Fibroblast of lung (primary cell): ENCODE results near the gene LGR6. TPM values are rescaled to one million over a fixed set of nuclear protein-coding genes. Genes with fewer than 3 reads are reported as not detected.

ENCODE experiments used
- DNase-seq, 2 donors: peaks; one replicate each; pipeline versions ENCODE4 v3.0.0 to v3.0.0-alpha.2; 2010; ENCODE audit warnings: low read depth in 2 of 2
- H2AFZ ChIP-seq: 2 replicates; pipeline ENCODE4 v1.5.1; 2012; ENCODE audit warnings: low read length, control low read depth, inconsistent platforms
- H3K27ac ChIP-seq: 2 replicates; pipeline ENCODE4 v1.5.1; 2011; ENCODE audit warnings: low read length, control low read depth; ENCODE audit not compliant: insufficient read depth
- H3K27me3 ChIP-seq: 2 replicates; pipeline ENCODE4 v1.5.1; 2011; ENCODE audit warnings: mild to moderate bottlenecking, low read length; ENCODE audit not compliant: control insufficient read depth, insufficient read depth
- H3K36me3 ChIP-seq: 2 replicates; pipeline ENCODE4 v1.5.1; 2011; ENCODE audit warnings: low read length; ENCODE audit not compliant: control insufficient read depth, insufficient read depth
- H3K4me1 ChIP-seq: 2 replicates; pipeline ENCODE4 v1.5.1; 2011; ENCODE audit warnings: low read length; ENCODE audit not compliant: control insufficient read depth, insufficient read depth; ENCODE audit errors: extremely low read depth
- H3K4me2 ChIP-seq: 2 replicates; pipeline ENCODE4 v1.5.1; 2011; ENCODE audit warnings: low read length, control low read depth; ENCODE audit not compliant: insufficient read depth; ENCODE audit errors: extremely low read depth
- H3K4me3 ChIP-seq, 4 experiments: fragments of 200-600 bp in 1 of 4; sonication (generic) in 1 of 4; replicated peaks in 1 of 4; 2 replicates each; pipeline ENCODE4 v1.5.1; 2011 to 2016; ENCODE audit warnings: low read length in 4 of 4, low read depth in 3 of 4, mild to moderate bottlenecking in 3 of 4, control low read depth in 2 of 4, inconsistent platforms in 1 of 4, mixed read lengths in 1 of 4; ENCODE audit not compliant: insufficient read depth in 1 of 4; ENCODE audit errors: control extremely low read depth in 1 of 4
- H3K79me2 ChIP-seq: 2 replicates; pipeline ENCODE4 v1.5.1; 2012; ENCODE audit warnings: mild to moderate bottlenecking, low read length, inconsistent platforms; ENCODE audit not compliant: control insufficient read depth, insufficient read depth
- H3K9ac ChIP-seq: 2 replicates; pipeline ENCODE4 v1.5.1; 2011; ENCODE audit warnings: mild to moderate bottlenecking, low read length, control low read depth; ENCODE audit not compliant: insufficient read depth
- H3K9me3 ChIP-seq: 2 replicates; pipeline ENCODE4 v1.5.1; 2012; ENCODE audit warnings: low read depth, low read length; ENCODE audit not compliant: control insufficient read depth, insufficient read depth
- H4K20me1 ChIP-seq: 2 replicates; pipeline ENCODE4 v1.5.1; 2011; ENCODE audit warnings: low read length; ENCODE audit not compliant: control insufficient read depth, insufficient read depth; ENCODE audit errors: extremely low read depth
- EZH2 ChIP-seq: IDR thresholded peaks from 2 replicates; pipeline ENCODE4 v1.5.1; 2012; ENCODE audit warnings: low read length, control low read depth, mild to moderate bottlenecking; ENCODE audit errors: missing control alignments
- polyA plus RNA-seq, 2 donors: library from polyadenylated mRNA; depleted of rRNA in 1 of 2; stranded (reverse) in 1 of 2; unstranded in 1 of 2; fragments of >200 nt; gene quantifications; 2 replicates each; pipeline ENCODE4 v1.2.1, GENCODE V29; 2011 to 2012; ENCODE audit warnings: missing spikeins in 1 of 2
- total RNA-seq: library from RNA; depleted of rRNA; stranded (reverse); fragments of >200 nt; gene quantifications from 2 replicates; pipeline ENCODE4 v1.2.1, GENCODE V29; 2014
- TF ChIP-seq, protein P1 (sequence below), 2 donors: IDR thresholded peaks in 1 of 2; conservative IDR thresholded peaks in 1 of 2; 1 replicate in 1 of 2; 2 replicates in 1 of 2; pipeline ENCODE4 v1.5.1; 2011 to 2012; ENCODE audit warnings: low read length in 2 of 2, control low read depth in 1 of 2, inconsistent platforms in 1 of 2, low read depth in 1 of 2, mild to moderate bottlenecking in 1 of 2

LGR6 gene
- total and polyA plus RNA-seq, 2 donors (not counting 1 experiment from before 2014, with no cell fraction given), result 0.02 TPM; not detected in 1

DNA sequence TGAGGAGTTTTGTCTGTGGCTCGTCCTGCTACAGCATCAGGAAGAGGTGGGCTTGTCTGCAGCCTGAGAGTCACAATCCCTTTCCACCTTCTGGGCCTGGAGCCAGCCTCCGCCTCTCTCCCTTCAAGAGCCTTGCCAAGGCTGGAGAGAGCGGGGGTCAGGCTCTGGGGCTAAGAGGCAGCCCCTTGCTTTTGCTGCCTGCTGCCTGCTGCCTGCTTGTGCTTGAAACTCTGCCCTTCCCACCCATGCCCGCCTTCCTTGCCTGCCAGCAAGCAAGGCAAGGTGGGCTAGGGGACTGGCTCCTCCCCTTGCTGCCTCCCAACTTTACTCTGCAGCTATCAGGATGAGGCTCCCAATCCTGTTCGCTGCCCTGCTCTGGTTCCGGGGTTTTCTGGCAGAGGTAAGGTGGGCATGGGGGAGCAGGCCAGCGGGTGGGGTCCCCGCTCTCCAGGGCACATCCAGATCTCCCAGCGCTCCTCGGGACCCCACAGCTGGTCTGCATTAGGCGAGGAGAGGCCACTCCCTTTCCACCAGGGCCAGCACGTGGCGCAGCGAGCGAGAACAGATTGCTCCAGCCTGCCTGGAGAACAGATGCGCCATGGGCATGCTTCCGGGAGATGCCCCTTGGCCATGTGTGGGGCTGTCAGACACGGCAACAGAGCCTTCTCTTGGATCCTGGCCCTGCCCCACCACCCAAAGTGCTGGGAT lies 25.7 kb upstream of the LGR6 start:
- H2AFZ ChIP-seq, result no peak overlapping the region

DNA sequence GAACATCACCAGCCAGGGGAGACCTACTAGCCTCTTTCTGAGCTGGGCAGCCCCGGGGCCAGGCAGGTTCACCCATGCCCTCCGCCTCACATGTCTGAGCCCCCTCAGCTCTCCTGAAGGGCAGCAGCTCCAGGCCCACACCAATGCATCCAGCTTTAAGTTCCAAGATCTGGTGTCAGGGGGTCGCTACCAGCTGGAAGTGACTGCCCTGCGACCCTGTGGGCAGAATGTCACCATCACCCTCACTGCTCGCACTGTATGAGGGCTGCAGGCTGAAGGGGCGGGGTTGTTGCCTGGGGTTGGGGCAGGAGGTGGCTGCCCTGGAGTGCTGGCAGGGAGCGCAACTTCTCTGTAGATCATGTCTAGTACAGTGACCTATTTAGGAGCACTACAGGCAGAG lies 24.7 kb upstream of the LGR6 start:
- Histone ChIP-seq H3K4me3 (no peak overlapping the region), H3K27me3 (peaks cover 4% of the 10 kb centered on the region), H3K9ac (no peak overlapping the region), H3K36me3 (no peaks in the 10 kb centered on the region), H4K20me1 (no peaks in the 10 kb centered on the region), H3K27ac (no peak overlapping the region), H3K4me2 (no peak overlapping the region), H3K4me1 (no peaks in the 10 kb centered on the region), H3K79me2 (no peaks in the 10 kb centered on the region), H2AFZ (no peak overlapping the region), H3K9me3 (no peaks in the 10 kb centered on the region)
- TF ChIP-seq, protein P1, sequence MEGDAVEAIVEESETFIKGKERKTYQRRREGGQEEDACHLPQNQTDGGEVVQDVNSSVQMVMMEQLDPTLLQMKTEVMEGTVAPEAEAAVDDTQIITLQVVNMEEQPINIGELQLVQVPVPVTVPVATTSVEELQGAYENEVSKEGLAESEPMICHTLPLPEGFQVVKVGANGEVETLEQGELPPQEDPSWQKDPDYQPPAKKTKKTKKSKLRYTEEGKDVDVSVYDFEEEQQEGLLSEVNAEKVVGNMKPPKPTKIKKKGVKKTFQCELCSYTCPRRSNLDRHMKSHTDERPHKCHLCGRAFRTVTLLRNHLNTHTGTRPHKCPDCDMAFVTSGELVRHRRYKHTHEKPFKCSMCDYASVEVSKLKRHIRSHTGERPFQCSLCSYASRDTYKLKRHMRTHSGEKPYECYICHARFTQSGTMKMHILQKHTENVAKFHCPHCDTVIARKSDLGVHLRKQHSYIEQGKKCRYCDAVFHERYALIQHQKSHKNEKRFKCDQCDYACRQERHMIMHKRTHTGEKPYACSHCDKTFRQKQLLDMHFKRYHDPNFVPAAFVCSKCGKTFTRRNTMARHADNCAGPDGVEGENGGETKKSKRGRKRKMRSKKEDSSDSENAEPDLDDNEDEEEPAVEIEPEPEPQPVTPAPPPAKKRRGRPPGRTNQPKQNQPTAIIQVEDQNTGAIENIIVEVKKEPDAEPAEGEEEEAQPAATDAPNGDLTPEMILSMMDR (conservative IDR thresholded peaks at IDR 0.05 in 1 of 2, IDR thresholded peaks at IDR 0.05 in 1 of 2; ENCODE audit: low read depth in 1 of 2, low read length in 2 of 2), result no peak
- TF ChIP-seq EZH2, result no peak
- DNase-seq, result no peak

More for the DNA sequence above, 25.7 kb upstream of the LGR6 start:
- peak in 1 of 2 donors; percentile 12 for DNase-seq
- Histone ChIP-seq H3K4me3 (no peak overlapping the region), H4K20me1 (no peaks in the 10 kb centered on the region), H3K9me3 (no peaks in the 10 kb centered on the region), H3K79me2 (no peaks in the 10 kb centered on the region), H3K4me1 (no peaks in the 10 kb centered on the region), H3K9ac (no peak overlapping the region), H3K27me3 (peaks cover 10% of the 10 kb centered on the region), H3K27ac (no peak overlapping the region), H3K36me3 (no peaks in the 10 kb centered on the region), H3K4me2 (no peak overlapping the region)
- TF ChIP-seq, protein P1 (conservative IDR thresholded peaks at IDR 0.05 in 1 of 2, IDR thresholded peaks at IDR 0.05 in 1 of 2; ENCODE audit: low read depth in 1 of 2, low read length in 2 of 2), result no peak
- no peak for TF ChIP-seq EZH2

DNA sequence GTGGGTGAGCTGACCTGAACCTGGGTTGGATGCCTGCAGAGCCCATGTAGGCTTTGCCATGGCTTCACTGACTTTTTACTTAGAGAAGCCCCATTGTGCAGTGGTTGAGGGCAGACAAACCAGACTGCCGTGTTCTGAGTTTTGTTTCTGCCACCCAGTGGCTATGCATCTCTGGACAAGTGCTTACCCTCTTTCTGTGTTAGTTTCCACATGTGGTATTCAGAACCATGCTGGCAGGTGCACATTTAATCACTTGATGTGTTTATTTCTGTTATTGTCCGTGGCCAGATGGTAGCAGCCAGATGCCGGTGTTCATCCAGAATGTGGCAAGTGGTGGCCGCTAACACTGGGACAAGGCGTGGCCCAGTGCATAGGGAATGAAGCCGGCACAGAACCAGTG lies 22.9 kb upstream of the LGR6 start:
- Histone ChIP-seq H3K36me3 (no peaks in the 10 kb centered on the region), H3K9me3 (no peaks in the 10 kb centered on the region), H3K9ac (no peak overlapping the region), H4K20me1 (no peaks in the 10 kb centered on the region), H3K27ac (no peak overlapping the region), H3K4me2 (no peak overlapping the region), H3K4me3 (no peak overlapping the region), H3K4me1 (no peaks in the 10 kb centered on the region), H3K27me3 (no peaks in the 10 kb centered on the region), H3K79me2 (no peaks in the 10 kb centered on the region), H2AFZ (no peak overlapping the region)
- DNase-seq, result no peak
- TF ChIP-seq, protein P1 (conservative IDR thresholded peaks at IDR 0.05 in 1 of 2, IDR thresholded peaks at IDR 0.05 in 1 of 2; ENCODE audit: low read depth in 1 of 2, low read length in 2 of 2), result no peak
- TF ChIP-seq EZH2, result no peak
